ENCODE results near the gene PARP12. TPM values are rescaled to one million over a fixed set of nuclear protein-coding genes. Genes with fewer than 3 reads are reported as not detected.

Gene PARP12
- total and polyA plus RNA-seq, 2 of the 8 experiments (the other 6 are each of a cell fraction or from before 2014, with no cell fraction given): 9.0 to 21.5 TPM

DNA sequence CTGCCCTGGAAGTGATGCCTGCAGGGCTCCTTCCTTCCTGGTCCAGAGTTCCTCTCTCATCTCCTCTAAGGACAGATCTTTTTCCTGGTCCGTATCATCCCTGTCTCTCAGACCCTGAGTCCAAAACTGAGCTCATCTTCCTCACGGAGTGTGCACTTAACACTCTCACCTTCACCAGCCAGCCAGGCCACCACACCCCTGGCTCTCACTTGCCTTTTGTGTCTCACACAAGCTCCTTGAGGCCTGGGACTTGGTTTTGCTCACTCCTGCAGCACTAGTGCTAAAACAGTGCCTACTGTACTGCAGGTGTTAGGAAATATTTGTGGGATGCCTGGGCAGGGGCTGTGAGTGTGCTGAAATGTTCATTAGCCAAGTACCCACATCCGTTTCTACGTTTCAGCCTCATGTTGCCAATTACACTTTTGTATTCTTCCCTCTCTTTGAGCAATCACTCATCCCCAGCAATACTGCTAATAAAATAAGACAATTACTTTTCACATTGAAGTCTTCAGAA is 21.4 kb upstream of the PARP12 start (continued):
- TF ChIP-seq, protein P1, sequence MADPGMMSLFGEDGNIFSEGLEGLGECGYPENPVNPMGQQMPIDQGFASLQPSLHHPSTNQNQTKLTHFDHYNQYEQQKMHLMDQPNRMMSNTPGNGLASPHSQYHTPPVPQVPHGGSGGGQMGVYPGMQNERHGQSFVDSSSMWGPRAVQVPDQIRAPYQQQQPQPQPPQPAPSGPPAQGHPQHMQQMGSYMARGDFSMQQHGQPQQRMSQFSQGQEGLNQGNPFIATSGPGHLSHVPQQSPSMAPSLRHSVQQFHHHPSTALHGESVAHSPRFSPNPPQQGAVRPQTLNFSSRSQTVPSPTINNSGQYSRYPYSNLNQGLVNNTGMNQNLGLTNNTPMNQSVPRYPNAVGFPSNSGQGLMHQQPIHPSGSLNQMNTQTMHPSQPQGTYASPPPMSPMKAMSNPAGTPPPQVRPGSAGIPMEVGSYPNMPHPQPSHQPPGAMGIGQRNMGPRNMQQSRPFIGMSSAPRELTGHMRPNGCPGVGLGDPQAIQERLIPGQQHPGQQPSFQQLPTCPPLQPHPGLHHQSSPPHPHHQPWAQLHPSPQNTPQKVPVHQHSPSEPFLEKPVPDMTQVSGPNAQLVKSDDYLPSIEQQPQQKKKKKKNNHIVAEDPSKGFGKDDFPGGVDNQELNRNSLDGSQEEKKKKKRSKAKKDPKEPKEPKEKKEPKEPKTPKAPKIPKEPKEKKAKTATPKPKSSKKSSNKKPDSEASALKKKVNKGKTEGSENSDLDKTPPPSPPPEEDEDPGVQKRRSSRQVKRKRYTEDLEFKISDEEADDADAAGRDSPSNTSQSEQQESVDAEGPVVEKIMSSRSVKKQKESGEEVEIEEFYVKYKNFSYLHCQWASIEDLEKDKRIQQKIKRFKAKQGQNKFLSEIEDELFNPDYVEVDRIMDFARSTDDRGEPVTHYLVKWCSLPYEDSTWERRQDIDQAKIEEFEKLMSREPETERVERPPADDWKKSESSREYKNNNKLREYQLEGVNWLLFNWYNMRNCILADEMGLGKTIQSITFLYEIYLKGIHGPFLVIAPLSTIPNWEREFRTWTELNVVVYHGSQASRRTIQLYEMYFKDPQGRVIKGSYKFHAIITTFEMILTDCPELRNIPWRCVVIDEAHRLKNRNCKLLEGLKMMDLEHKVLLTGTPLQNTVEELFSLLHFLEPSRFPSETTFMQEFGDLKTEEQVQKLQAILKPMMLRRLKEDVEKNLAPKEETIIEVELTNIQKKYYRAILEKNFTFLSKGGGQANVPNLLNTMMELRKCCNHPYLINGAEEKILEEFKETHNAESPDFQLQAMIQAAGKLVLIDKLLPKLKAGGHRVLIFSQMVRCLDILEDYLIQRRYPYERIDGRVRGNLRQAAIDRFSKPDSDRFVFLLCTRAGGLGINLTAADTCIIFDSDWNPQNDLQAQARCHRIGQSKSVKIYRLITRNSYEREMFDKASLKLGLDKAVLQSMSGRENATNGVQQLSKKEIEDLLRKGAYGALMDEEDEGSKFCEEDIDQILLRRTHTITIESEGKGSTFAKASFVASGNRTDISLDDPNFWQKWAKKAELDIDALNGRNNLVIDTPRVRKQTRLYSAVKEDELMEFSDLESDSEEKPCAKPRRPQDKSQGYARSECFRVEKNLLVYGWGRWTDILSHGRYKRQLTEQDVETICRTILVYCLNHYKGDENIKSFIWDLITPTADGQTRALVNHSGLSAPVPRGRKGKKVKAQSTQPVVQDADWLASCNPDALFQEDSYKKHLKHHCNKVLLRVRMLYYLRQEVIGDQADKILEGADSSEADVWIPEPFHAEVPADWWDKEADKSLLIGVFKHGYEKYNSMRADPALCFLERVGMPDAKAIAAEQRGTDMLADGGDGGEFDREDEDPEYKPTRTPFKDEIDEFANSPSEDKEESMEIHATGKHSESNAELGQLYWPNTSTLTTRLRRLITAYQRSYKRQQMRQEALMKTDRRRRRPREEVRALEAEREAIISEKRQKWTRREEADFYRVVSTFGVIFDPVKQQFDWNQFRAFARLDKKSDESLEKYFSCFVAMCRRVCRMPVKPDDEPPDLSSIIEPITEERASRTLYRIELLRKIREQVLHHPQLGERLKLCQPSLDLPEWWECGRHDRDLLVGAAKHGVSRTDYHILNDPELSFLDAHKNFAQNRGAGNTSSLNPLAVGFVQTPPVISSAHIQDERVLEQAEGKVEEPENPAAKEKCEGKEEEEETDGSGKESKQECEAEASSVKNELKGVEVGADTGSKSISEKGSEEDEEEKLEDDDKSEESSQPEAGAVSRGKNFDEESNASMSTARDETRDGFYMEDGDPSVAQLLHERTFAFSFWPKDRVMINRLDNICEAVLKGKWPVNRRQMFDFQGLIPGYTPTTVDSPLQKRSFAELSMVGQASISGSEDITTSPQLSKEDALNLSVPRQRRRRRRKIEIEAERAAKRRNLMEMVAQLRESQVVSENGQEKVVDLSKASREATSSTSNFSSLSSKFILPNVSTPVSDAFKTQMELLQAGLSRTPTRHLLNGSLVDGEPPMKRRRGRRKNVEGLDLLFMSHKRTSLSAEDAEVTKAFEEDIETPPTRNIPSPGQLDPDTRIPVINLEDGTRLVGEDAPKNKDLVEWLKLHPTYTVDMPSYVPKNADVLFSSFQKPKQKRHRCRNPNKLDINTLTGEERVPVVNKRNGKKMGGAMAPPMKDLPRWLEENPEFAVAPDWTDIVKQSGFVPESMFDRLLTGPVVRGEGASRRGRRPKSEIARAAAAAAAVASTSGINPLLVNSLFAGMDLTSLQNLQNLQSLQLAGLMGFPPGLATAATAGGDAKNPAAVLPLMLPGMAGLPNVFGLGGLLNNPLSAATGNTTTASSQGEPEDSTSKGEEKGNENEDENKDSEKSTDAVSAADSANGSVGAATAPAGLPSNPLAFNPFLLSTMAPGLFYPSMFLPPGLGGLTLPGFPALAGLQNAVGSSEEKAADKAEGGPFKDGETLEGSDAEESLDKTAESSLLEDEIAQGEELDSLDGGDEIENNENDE (IDR thresholded peaks at IDR 0.05; ENCODE audit: insufficient replicate concordance, low read length): no peak

Measured in H1 (cell line).